Prostate gland (tissue), 2 donors: Measurements from ENCODE around the gene PGK1.
"Not testable (repeated sequence)": the region's sequence is repeated elsewhere in the genome, so short reads cannot be mapped to it uniquely, and the experiment has no call there.

ENCODE experiments used
- CTCF ChIP-seq, 4 experiments: fragments of 200-600 bp in 2 of 4; fragments of 450-650 bp in 2 of 4; sonication (generic) in 2 of 4; IDR thresholded peaks; 1 replicate in 3 of 4; 2 replicates in 1 of 4; pipeline ENCODE4 v1.5.1; 2016 to 2019; ENCODE audit warnings: antibody characterized with exemption in 4 of 4, mild to moderate bottlenecking in 2 of 4, moderate library complexity in 2 of 4
- POLR2A ChIP-seq: fragments of 450-650 bp; IDR thresholded peaks from one replicate; pipeline ENCODE4 v1.6.1; 2016; ENCODE audit warnings: antibody characterized with exemption, mild to moderate bottlenecking
- POLR2AphosphoS5 ChIP-seq: sonication (generic); formaldehyde crosslinking; IDR thresholded peaks from one replicate; pipeline ENCODE4 v1.6.1; 2017; ENCODE audit warnings: antibody characterized with exemption

- TF ChIP-seq CTCF (IDR thresholded peaks at IDR 0.05); POLR2A; POLR2AphosphoS5: not testable (repeated sequence)
Observed at GRCh38 chrX:78064698-78065601, 39.1 kb upstream of the PGK1 start.
